Adipocyte (in vitro differentiated cells): ENCODE data around the gene AJM1.

ENCODE experiments used
- DNase-seq: peaks from one replicate; pipeline ENCODE4 v3.0.0-alpha.2; 2015; ENCODE audit warnings: low read depth
- H3K27me3 ChIP-seq: replicated peaks from 2 replicates; pipeline ENCODE4 v1.7.0; 2013; ENCODE audit warnings: mild to moderate bottlenecking, low read length, moderate library complexity; ENCODE audit not compliant: control insufficient read depth, insufficient read depth
- H3K36me3 ChIP-seq: 2 replicates; pipeline ENCODE4 v1.7.0; 2013; ENCODE audit warnings: low read length, mild to moderate bottlenecking, moderate library complexity; ENCODE audit not compliant: control insufficient read depth, insufficient read depth, severe bottlenecking
- H3K4me1 ChIP-seq: 2 replicates; pipeline ENCODE4 v1.7.0; 2013; ENCODE audit warnings: mild to moderate bottlenecking, low read length, moderate library complexity; ENCODE audit not compliant: control insufficient read depth, insufficient read depth
- H3K4me3 ChIP-seq: 2 replicates; pipeline ENCODE4 v1.7.0; 2013; ENCODE audit warnings: mild to moderate bottlenecking, low read length, moderate library complexity
- H3K9ac ChIP-seq: 2 replicates; pipeline ENCODE4 v1.7.0; 2013; ENCODE audit warnings: mild to moderate bottlenecking, low read length, moderate library complexity
- H3K9me3 ChIP-seq: 2 replicates; pipeline ENCODE4 v1.7.0; 2013; ENCODE audit warnings: mild to moderate bottlenecking, low read length, moderate library complexity; ENCODE audit not compliant: control insufficient read depth

Gene AJM1

DNA sequence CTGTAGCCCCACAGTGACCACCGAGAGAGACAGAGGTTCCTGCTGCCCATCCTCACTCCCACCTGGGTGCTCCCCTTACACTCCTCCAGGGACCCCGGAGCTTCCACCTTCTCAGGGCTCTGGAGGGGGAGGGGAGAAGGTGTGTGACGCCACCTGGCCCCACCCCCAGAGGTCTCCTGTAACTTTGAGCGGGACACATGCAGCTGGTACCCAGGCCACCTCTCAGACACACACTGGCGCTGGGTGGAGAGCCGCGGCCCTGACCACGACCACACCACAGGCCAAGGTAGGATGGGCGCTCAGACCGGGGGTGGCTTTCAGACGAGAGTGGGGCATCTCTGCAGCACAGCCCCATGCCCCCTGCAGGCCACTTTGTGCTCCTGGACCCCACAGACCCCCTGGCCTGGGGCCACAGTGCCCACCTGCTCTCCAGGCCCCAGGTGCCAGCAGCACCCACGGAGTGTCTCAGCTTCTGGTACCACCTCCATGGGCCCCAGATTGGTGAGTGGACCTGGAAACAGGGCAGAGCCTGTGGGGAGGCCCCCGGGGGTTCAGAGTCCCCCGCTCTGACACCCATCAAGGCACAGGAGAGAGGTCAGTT lies 14.4 kb downstream of the AJM1 start:
- Histone ChIP-seq H3K4me3 (no peak overlapping the region), H3K4me1 (peaks cover 12% of the 10 kb centered on the region), H3K9ac (no peak overlapping the region), H3K9me3 (no peaks in the 10 kb centered on the region), H3K27me3 (no peaks in the 10 kb centered on the region), H3K36me3 (peaks cover 13% of the 10 kb centered on the region)
- no peak for DNase-seq

- no peak for DNase-seq
- peaks cover 12% of the 10 kb centered on the region for H3K4me1 ChIP-seq
- no peak overlapping the region for H3K4me3 ChIP-seq
Measured at GRCh38 chr9:136857166-136857565, 14.9 kb downstream of the AJM1 start.

DNA sequence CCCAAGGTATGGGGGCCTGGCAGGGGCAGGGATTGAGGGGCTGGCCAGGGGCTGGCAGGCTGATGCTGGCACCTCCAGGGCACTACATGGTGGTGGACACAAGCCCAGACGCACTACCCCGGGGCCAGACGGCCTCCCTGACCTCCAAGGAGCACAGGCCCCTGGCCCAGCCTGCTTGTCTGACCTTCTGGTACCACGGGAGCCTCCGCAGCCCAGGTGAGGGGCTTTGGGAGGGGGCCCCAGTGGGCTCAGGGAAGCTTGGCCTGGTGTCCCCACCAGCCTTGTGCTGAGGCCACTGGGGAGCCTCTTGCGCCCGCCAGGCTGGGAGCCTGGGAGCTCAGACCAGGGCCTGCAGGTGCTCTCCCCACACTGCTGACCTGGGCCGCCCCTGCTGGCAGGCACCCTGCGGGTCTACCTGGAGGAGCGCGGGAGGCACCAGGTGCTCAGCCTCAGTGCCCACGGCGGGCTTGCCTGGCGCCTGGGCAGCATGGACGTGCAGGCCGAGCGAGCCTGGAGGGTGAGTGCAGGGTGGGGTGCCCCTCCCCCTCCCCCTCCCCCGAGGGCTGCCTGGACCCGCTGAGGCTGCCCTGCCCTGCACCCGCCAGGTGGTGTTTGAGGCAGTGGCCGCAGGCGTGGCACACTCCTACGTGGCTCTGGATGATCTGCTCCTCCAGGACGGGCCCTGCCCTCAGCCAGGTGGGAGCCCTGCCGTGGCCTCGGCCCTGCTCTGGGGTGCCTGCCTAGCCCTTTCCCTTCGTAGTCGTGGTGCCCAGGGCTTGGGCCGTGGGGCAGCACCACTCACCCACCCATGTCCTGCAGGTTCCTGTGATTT lies 15.5 kb downstream of the AJM1 start:
- H3K4me1 ChIP-seq, result peaks cover 12% of the 10 kb centered on the region
- peaks cover 25% of the 10 kb centered on the region for H3K36me3 ChIP-seq
- no peak overlapping the region for H3K4me3 ChIP-seq
- DNase-seq, result no peak
- no peaks in the 10 kb centered on the region for H3K9me3 ChIP-seq
- H3K27me3 ChIP-seq, result no peaks in the 10 kb centered on the region
- H3K9ac ChIP-seq, result no peak overlapping the region

More at GRCh38 chr9:136857166-136857565, 14.9 kb downstream of the AJM1 start:
- Histone ChIP-seq H3K27me3 (no peaks in the 10 kb centered on the region), H3K36me3 (peaks cover 19% of the 10 kb centered on the region), H3K9me3 (no peaks in the 10 kb centered on the region), H3K9ac (no peak overlapping the region)

GRCh38 chr9:136858452-136858843 lies 16.2 kb downstream of the AJM1 start:
- H3K4me1 ChIP-seq, result peaks cover 12% of the 10 kb centered on the region

DNA sequence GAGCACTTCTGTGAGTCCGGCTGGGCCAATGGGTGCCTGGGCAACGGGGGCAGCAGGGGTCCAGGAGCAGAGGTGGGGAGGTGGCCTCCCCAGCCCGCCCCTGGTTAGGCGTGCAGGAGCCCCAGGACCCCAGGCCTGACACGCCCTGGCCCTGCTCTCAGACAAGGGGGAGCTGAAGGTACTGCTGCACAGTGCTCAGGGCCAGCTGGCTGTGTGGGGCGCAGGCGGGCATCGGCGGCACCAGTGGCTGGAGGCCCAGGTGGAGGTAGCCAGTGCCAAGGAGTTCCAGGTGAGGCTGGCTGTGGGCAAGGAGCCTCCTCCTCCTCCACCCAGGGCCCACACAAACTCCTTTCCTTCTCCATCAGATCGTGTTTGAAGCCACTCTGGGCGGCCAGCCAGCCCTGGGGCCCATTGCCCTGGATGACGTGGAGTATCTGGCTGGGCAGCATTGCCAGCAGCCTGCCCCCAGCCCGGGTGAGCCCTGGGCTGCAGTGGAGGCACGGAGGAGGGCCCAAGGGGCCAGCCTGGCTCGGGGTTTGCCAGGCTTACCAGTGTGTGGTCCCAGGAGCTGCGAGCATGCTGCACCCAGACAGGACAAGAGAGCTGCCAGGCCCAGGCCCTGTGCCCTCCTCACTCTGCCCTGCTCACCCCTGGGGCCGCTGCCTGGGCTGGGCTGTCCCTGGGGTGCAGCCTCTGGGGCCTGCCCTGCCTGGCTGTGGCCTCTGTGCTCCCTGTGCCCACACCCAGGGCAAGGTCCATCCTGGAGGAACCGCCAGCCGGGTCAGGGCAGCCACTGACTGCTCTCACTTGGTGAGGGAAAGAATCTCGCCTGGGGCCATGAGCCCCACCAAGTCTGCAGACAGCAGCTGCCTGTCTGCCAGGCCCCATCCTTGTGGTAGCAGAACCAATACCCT lies 16.8 kb downstream of the AJM1 start:
- peaks cover 12% of the 10 kb centered on the region for H3K4me1 ChIP-seq
- peak overlapping the region; percentile 51 for H3K9ac ChIP-seq
- peaks cover 38% of the 10 kb centered on the region for H3K36me3 ChIP-seq
- DNase-seq, result peak; percentile 64
- no peaks in the 10 kb centered on the region for H3K9me3 ChIP-seq
- no peaks in the 10 kb centered on the region for H3K27me3 ChIP-seq
- no peak overlapping the region for H3K4me3 ChIP-seq

More at GRCh38 chr9:136858452-136858843, 16.2 kb downstream of the AJM1 start:
- H3K36me3 ChIP-seq, result peaks cover 31% of the 10 kb centered on the region
- DNase-seq, result no peak
- no peaks in the 10 kb centered on the region for H3K27me3 ChIP-seq
- H3K9me3 ChIP-seq, result no peaks in the 10 kb centered on the region
- H3K4me3 ChIP-seq, result no peak overlapping the region
- no peak overlapping the region for H3K9ac ChIP-seq

GRCh38 chr9:136860529-136860928 lies 18.3 kb downstream of the AJM1 start:
- no peak for DNase-seq
- H3K9me3 ChIP-seq, result no peaks in the 10 kb centered on the region
- H3K4me3 ChIP-seq, result no peak overlapping the region
- peaks cover 40% of the 10 kb centered on the region for H3K36me3 ChIP-seq
- peaks cover 22% of the 10 kb centered on the region for H3K4me1 ChIP-seq
- no peak overlapping the region for H3K9ac ChIP-seq
- H3K27me3 ChIP-seq, result no peaks in the 10 kb centered on the region

- no peaks in the 10 kb centered on the region for H3K27me3 ChIP-seq
- no peaks in the 10 kb centered on the region for H3K9me3 ChIP-seq
- H3K36me3 ChIP-seq, result peaks cover 40% of the 10 kb centered on the region
- H3K9ac ChIP-seq, result peak overlapping the region; percentile 46
- H3K4me3 ChIP-seq, result no peak overlapping the region
- DNase-seq, result no peak
- H3K4me1 ChIP-seq, result peaks cover 22% of the 10 kb centered on the region
Measured at GRCh38 chr9:136860933-136861873, 18.9 kb downstream of the AJM1 start.

DNA sequence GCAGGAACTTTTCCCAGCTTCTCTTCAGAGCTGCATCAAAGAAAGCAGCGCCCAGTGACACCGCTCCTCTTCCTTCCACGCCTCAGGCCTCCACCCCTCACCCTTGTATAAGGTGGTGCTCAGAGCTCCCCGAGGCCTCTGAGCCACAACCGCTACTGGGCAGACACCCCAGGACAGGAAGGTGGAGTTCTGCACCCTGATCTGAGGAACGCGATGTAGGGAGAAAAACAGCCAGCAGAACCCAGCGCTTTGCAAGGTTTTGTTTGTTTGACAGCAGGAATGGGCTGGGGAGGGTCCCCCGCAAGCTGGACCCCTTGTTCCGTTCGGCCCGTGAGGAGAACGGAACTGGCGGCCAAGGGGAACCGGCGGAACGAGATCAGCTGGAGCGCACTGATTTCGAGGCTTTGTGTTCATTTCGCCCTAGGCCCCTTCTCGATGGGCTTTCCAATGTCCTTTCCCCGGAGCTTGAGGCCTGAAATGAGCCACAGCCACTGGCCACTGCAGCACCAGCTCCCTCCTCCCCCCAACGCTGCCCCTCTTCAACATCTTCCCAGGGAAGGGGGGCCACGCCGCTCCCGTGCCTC lies 19.7 kb downstream of the AJM1 start:
- no peaks in the 10 kb centered on the region for H3K27me3 ChIP-seq
- no peak for DNase-seq
- no peaks in the 10 kb centered on the region for H3K9me3 ChIP-seq
- H3K4me3 ChIP-seq, result no peak overlapping the region
- H3K9ac ChIP-seq, result no peak overlapping the region
- peaks cover 24% of the 10 kb centered on the region for H3K4me1 ChIP-seq
- peaks cover 40% of the 10 kb centered on the region for H3K36me3 ChIP-seq

DNA sequence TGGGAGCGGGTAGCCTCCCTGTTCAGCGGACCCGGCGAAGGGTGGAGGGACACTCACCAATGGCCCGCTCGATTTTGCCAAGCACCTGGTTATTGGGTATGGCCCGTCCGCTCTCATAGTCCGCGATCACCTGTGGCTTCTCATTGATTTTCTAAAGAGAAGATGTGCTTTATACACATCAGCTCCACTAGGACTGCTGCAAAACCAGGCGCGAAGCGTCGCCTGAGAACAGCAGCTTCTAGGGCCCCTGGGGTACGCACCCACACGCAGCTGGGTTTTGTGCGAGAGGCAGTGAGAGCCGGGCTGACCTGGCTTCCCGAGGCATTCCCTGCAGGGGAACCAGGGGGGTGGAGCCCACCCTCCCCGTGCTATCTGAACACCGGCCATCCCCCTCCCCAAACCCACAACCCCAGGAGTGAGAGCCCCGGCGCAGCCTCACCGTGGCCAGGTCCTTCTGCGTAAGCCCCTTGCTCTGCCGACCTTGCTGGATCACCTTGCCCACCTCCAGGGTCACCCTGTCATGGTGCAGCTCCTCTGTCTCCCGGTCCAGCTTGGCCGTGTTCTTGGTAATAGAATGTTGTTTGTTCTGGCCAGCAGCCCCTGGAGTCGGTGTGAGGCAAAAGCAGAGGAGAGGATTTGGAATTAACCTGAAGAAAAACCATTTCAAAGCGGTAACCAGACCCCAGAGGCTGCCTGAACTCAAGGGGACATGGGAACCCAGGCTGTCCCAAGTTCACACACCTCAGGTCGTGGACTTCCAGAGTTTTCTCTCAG lies 20.8 kb downstream of the AJM1 start:
- no peak for DNase-seq
- H3K36me3 ChIP-seq, result peaks cover 40% of the 10 kb centered on the region

More for the DNA sequence above, 20.8 kb downstream of the AJM1 start:
- no peaks in the 10 kb centered on the region for H3K9me3 ChIP-seq
- H3K9ac ChIP-seq, result no peak overlapping the region
- no peaks in the 10 kb centered on the region for H3K27me3 ChIP-seq
- peaks cover 29% of the 10 kb centered on the region for H3K4me1 ChIP-seq
- no peak overlapping the region for H3K4me3 ChIP-seq
